NB4 (cell line): ENCODE results near the gene LRRN4.
"Not testable (repeated sequence)": the region's sequence is repeated elsewhere in the genome, so short reads cannot be mapped to it uniquely, and the experiment has no call there.

Source experiments
- DNase-seq: peaks from one replicate; pipeline ENCODE4 v3.0.0; 2010; ENCODE audit warnings: low read depth
- H3K4me3 ChIP-seq: one replicate; pipeline ENCODE4 v1.5.1; 2011; ENCODE audit warnings: mild to moderate bottlenecking, low read depth, low read length, moderate library complexity
- CTCF ChIP-seq: IDR thresholded peaks from one replicate; pipeline ENCODE4 v1.5.1; 2012; ENCODE audit warnings: low read depth, low read length
- MAX ChIP-seq: IDR thresholded peaks from 2 replicates; pipeline ENCODE4 v1.6.1; 2011; ENCODE audit warnings: low read depth, low read length
- MYC ChIP-seq: IDR thresholded peaks from 2 replicates; pipeline ENCODE4 v1.6.1; 2011; ENCODE audit warnings: low read depth, low read length
- POLR2A ChIP-seq: IDR thresholded peaks from 2 replicates; pipeline ENCODE4 v1.6.1; 2011; ENCODE audit warnings: mild to moderate bottlenecking; ENCODE audit not compliant: insufficient read length; ENCODE audit errors: extremely low read depth

The LRRN4 gene

GRCh38 chr20:6040540-6040939 lies 13.3 kb downstream of the LRRN4 start:
- H3K4me3 ChIP-seq, result no peak overlapping the region
- no peak for DNase-seq
- TF ChIP-seq POLR2A (no peak), MAX (no peak), MYC (no peak), CTCF (no peak)

- TF ChIP-seq POLR2A, result no peak
- no peak for TF ChIP-seq MYC
- H3K4me3 ChIP-seq, result no peak overlapping the region
- no peak for DNase-seq
Observed at GRCh38 chr20:6039766-6040165, 14.1 kb downstream of the LRRN4 start.

GRCh38 chr20:6038256-6038655 lies 15.6 kb downstream of the LRRN4 start:
- DNase-seq, result no peak
- TF ChIP-seq POLR2A (no peak), MAX (no peak), CTCF (no peak)
- H3K4me3 ChIP-seq, result no peak overlapping the region

- H3K4me3 ChIP-seq, result no peak overlapping the region
- TF ChIP-seq POLR2A (no peak), CTCF (no peak), MYC (no peak), MAX (no peak)
- no peak for DNase-seq
Observed at GRCh38 chr20:6037082-6037481, 16.8 kb downstream of the LRRN4 start.

- DNase-seq, result no peak
- H3K4me3 ChIP-seq, result no peak overlapping the region
- no peak for TF ChIP-seq CTCF
- no peak for TF ChIP-seq MYC
- no peak for TF ChIP-seq POLR2A
- no peak for TF ChIP-seq MAX
Observed at GRCh38 chr20:6036213-6036612, 17.6 kb downstream of the LRRN4 start.

- H3K4me3 ChIP-seq, result no peak overlapping the region
- DNase-seq, result no peak
- no peak for TF ChIP-seq MYC
- no peak for TF ChIP-seq POLR2A
- no peak for TF ChIP-seq MAX
- TF ChIP-seq CTCF, result no peak
Observed at GRCh38 chr20:6034134-6034969, 19.5 kb downstream of the LRRN4 start.

GRCh38 chr20:6032907-6033306 lies 21.0 kb downstream of the LRRN4 start:
- not testable (repeated sequence) for DNase-seq, H3K4me3 ChIP-seq
